ENCODE results near the gene ADAMTS18.
"Not testable (repeated sequence)": the region's sequence is repeated elsewhere in the genome, so short reads cannot be mapped to it uniquely, and the experiment has no call there.

ADAMTS18 gene

GRCh38 chr16:77276661-77277060 is 158.2 kb downstream of the ADAMTS18 start:
- H3K4me1 ChIP-seq (ENCODE audit: control insufficient read depth, insufficient read depth, low read length) = no peaks in the 10 kb centered on the region; the same call in 1 of the 2 replicates
- H3K4me3 ChIP-seq (ENCODE audit: low read depth, low read length) = no peak overlapping the region
- H3K9me3 ChIP-seq (ENCODE audit: control insufficient read depth, insufficient read depth, low read depth, low read length) = no peaks in the 10 kb centered on the region
- ChIA-PET CTCF (interaction anchor here (0.6 kb wide), 1 partner anchor 25 kb away, joined by 6 read pairs; no protein-coding TSS in a partner anchor), POLR2A (interaction anchor here (0.6 kb wide), 1 partner anchor 40 kb away, joined by 4 read pairs; no protein-coding TSS in a partner anchor)
- no peak for TF ChIP-seq ZNF24 (tag by site-specific recombination; IDR thresholded peaks at IDR 0.05)
- TF ChIP-seq ZNF621 (tag by site-specific recombination; IDR thresholded peaks at IDR 0.05) = no peak
- no peak for TF ChIP-seq ZNF19 (tag by site-specific recombination; IDR thresholded peaks at IDR 0.05; ENCODE audit: low read depth)
- TF ChIP-seq GLIS1 (tag by site-specific recombination; IDR thresholded peaks at IDR 0.05) = no peak
- no peak for TF ChIP-seq ZNF132 (tag by site-specific recombination; IDR thresholded peaks at IDR 0.05; ENCODE audit: borderline replicate concordance)
- no peak for TF ChIP-seq ZNF747 (tag by site-specific recombination; IDR thresholded peaks at IDR 0.05)
- no peak for TF ChIP-seq GLIS2 (tag by site-specific recombination; IDR thresholded peaks at IDR 0.05)
- TF ChIP-seq, protein P1, sequence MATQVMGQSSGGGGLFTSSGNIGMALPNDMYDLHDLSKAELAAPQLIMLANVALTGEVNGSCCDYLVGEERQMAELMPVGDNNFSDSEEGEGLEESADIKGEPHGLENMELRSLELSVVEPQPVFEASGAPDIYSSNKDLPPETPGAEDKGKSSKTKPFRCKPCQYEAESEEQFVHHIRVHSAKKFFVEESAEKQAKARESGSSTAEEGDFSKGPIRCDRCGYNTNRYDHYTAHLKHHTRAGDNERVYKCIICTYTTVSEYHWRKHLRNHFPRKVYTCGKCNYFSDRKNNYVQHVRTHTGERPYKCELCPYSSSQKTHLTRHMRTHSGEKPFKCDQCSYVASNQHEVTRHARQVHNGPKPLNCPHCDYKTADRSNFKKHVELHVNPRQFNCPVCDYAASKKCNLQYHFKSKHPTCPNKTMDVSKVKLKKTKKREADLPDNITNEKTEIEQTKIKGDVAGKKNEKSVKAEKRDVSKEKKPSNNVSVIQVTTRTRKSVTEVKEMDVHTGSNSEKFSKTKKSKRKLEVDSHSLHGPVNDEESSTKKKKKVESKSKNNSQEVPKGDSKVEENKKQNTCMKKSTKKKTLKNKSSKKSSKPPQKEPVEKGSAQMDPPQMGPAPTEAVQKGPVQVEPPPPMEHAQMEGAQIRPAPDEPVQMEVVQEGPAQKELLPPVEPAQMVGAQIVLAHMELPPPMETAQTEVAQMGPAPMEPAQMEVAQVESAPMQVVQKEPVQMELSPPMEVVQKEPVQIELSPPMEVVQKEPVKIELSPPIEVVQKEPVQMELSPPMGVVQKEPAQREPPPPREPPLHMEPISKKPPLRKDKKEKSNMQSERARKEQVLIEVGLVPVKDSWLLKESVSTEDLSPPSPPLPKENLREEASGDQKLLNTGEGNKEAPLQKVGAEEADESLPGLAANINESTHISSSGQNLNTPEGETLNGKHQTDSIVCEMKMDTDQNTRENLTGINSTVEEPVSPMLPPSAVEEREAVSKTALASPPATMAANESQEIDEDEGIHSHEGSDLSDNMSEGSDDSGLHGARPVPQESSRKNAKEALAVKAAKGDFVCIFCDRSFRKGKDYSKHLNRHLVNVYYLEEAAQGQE (tag by site-specific recombination; IDR thresholded peaks at IDR 0.05) = no peak
- TF ChIP-seq SP3 (tag by site-specific recombination; IDR thresholded peaks at IDR 0.05) = no peak
- H3K36me3 ChIP-seq (ENCODE audit: control insufficient read depth in 2 of 2, insufficient read depth in 1 of 2, low read length in 2 of 2) = no peaks in the 10 kb centered on the region
- H3K27ac ChIP-seq (ENCODE audit: extremely low read depth, low read depth, low read length) = no peak overlapping the region

DNA sequence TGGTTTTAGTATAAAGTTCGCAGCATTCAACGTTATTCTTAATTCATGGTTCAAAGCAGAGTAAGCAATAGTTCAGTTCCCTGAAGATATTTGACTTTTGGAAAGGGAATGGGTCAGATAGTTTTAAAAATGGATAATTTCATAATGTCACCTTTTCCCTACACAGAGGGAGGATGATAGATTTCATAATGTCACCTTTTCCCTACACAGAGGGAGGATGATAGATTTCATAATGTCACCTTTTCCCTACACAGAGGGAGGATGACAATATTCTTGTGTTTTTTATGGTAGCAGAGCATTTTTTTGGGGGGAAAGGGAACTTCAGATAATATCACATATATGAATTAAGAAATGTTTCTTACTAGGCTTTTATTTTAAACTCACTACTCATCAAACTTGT is 159.5 kb downstream of the ADAMTS18 start:
- POLR2A ChIA-PET; H3K27ac ChIP-seq (ENCODE audit: extremely low read depth, low read depth, low read length); H3K4me3 ChIP-seq (ENCODE audit: low read depth, low read length); CTCF ChIA-PET; H3K4me1 ChIP-seq (ENCODE audit: control insufficient read depth, insufficient read depth, low read length); H3K9me3 ChIP-seq (ENCODE audit: control insufficient read depth, insufficient read depth, low read depth, low read length); H3K36me3 ChIP-seq (ENCODE audit: control insufficient read depth in 2 of 2, insufficient read depth in 1 of 2, low read length in 2 of 2): not testable (repeated sequence)

GRCh38 chr16:77273815-77274214 is 161.0 kb downstream of the ADAMTS18 start:
- Histone ChIP-seq H3K27ac (ENCODE audit: extremely low read depth, low read depth, low read length) (no peak overlapping the region), H3K36me3 (ENCODE audit: control insufficient read depth in 2 of 2, insufficient read depth in 1 of 2, low read length in 2 of 2) (no peaks in the 10 kb centered on the region), H3K4me1 (ENCODE audit: control insufficient read depth, insufficient read depth, low read length) (no peaks in the 10 kb centered on the region; the same call in 1 of the 2 replicates), H3K9me3 (ENCODE audit: control insufficient read depth, insufficient read depth, low read depth, low read length) (no peaks in the 10 kb centered on the region; the same call in 1 of the 2 replicates), H3K4me3 (ENCODE audit: low read depth, low read length) (no peak overlapping the region)
- ChIA-PET CTCF (no interaction called here), POLR2A (no interaction called here)
- TF ChIP-seq PRDM10 (tag by site-specific recombination; IDR thresholded peaks at IDR 0.05) (peak; percentile 54; the same call in 1 of the 2 replicates), ZNF518A (tag by site-specific recombination; conservative IDR thresholded peaks at IDR 0.05; ENCODE audit: low read depth) (peak; percentile 55; the same call in 1 of the 2 replicates), SCRT2 (tag by site-specific recombination; IDR thresholded peaks at IDR 0.05) (no peak), ZNF335 (tag by site-specific recombination; conservative IDR thresholded peaks at IDR 0.05) (peak; percentile 31), ZNF692 (tag by site-specific recombination; IDR thresholded peaks at IDR 0.05) (0 out of 2 replicates have a peak, but pooled peaks have one; percentile 28), MZF1 (tag by site-specific recombination; IDR thresholded peaks at IDR 0.05; ENCODE audit: borderline replicate concordance) (peak; percentile 77; the same call in 1 of the 2 replicates)

Data from HEK293 (cell line).